Caki2 (cell line): Measurements from ENCODE around the gene C3orf52. TPM values are rescaled to one million over a fixed set of nuclear protein-coding genes. Genes with fewer than 3 reads are reported as not detected.

ENCODE experiments used
- DNase-seq: peaks from one replicate; pipeline ENCODE4 v3.0.0-alpha.2; 2015; ENCODE audit warnings: low read depth
- in situ Hi-C: cut with HindIII; loops from 2 replicates; pipeline ENCODE4 v1.10.0; 2016; ENCODE audit warnings: low sequenced_read_pairs, low pct_unique_long_range_greater_than_20kb, mixed read lengths
- total RNA-seq: library from RNA; depleted of rRNA; stranded (reverse); fragments of >200 nt; shearing (Covaris generic); gene quantifications from 2 replicates; pipeline ENCODE4 v1.2.3, GENCODE V29; 2014; ENCODE audit warnings: low replicate concordance

C3orf52 gene
- total RNA-seq, 1 experiment from 2014 or later: 8.8 TPM

- DNase-seq: no peak
- in situ Hi-C loops: no loop called here
These were observed 3.0 kb upstream of the C3orf52 start for GRCh38 chr3:112083239-112083638.

- DNase-seq: no peak
- in situ Hi-C loops: no loop called here
These were observed 1.0 kb upstream of the C3orf52 start for GRCh38 chr3:112084980-112085705.

- in situ Hi-C loops: no loop called here
- no peak for DNase-seq
These were observed 484 bp upstream of the C3orf52 start for GRCh38 chr3:112085735-112086075.

GRCh38 chr3:112086875-112087524 is 811 bp downstream of the C3orf52 start:
- in situ Hi-C loops: no loop called here
- no peak for DNase-seq

GRCh38 chr3:112087746-112088145 is 1.6 kb downstream of the C3orf52 start:
- DNase-seq: no peak
- in situ Hi-C loops: no loop called here

GRCh38 chr3:112088944-112089343 is 2.8 kb downstream of the C3orf52 start:
- no peak for DNase-seq
- in situ Hi-C loops: no loop called here

- in situ Hi-C loops: no loop called here
- DNase-seq: no peak
These were observed 4.0 kb downstream of the C3orf52 start for GRCh38 chr3:112089956-112090886.

- no peak for DNase-seq
- in situ Hi-C loops: no loop called here
These were observed 4.8 kb downstream of the C3orf52 start for GRCh38 chr3:112090887-112091586.

- in situ Hi-C loops: no loop called here
- DNase-seq: peak; percentile 70
These were observed 6.4 kb downstream of the C3orf52 start for GRCh38 chr3:112092496-112093179.

GRCh38 chr3:112093180-112093522 is 7.0 kb downstream of the C3orf52 start:
- no peak for DNase-seq
- in situ Hi-C loops: no loop called here

GRCh38 chr3:112095731-112096130 is 9.5 kb downstream of the C3orf52 start:
- DNase-seq: no peak
- in situ Hi-C loops: no loop called here

- in situ Hi-C loops: no loop called here
- no peak for DNase-seq
These were observed 10.0 kb downstream of the C3orf52 start for GRCh38 chr3:112096176-112096575.

GRCh38 chr3:112097378-112097777 is 11.2 kb downstream of the C3orf52 start:
- DNase-seq: peak; percentile 84

GRCh38 chr3:112101916-112102315 is 15.7 kb downstream of the C3orf52 start:
- in situ Hi-C loops: no loop called here
- DNase-seq: peak; percentile 51

More at GRCh38 chr3:112097378-112097777, 11.2 kb downstream of the C3orf52 start:
- in situ Hi-C loops: no loop called here

GRCh38 chr3:112104774-112105173 is 18.6 kb downstream of the C3orf52 start:
- DNase-seq: no peak
- in situ Hi-C loops: no loop called here

GRCh38 chr3:112109322-112109721 is 23.1 kb downstream of the C3orf52 start:
- no peak for DNase-seq
- in situ Hi-C loops: no loop called here

- in situ Hi-C loops: no loop called here
- no peak for DNase-seq
These were observed 25.7 kb downstream of the C3orf52 start for GRCh38 chr3:112111785-112112402.
